Neural progenitor cell (in vitro differentiated cells): Measurements from ENCODE around the gene OR52M1. TPM values are rescaled to one million over a fixed set of nuclear protein-coding genes. Genes with fewer than 3 reads are reported as not detected.

Source experiments
- DNase-seq: peaks from one replicate; pipeline ENCODE4 v3.0.0-alpha.2; 2016; ENCODE audit warnings: low spot score
- H2AFZ ChIP-seq: fragments of 200-600 bp; sonication (generic); replicated peaks from 2 replicates; pipeline ENCODE4 v1.6.1; 2016; ENCODE audit warnings: antibody characterized with exemption
- H3F3A ChIP-seq: fragments of 200-600 bp; sonication (generic); 2 replicates; pipeline ENCODE4 v1.6.1; 2016; ENCODE audit warnings: antibody characterized with exemption, low read depth
- H3K27ac ChIP-seq: fragments of 200-600 bp; sonication (generic); 2 replicates; pipeline ENCODE4 v1.5.1; 2016; ENCODE audit warnings: mild to moderate bottlenecking
- H3K27me3 ChIP-seq: fragments of 200-600 bp; sonication (generic); 2 replicates; pipeline ENCODE4 v1.6.1; 2016; ENCODE audit warnings: mild to moderate bottlenecking, moderate library complexity
- H3K36me3 ChIP-seq: fragments of 200-600 bp; sonication (generic); 2 replicates; pipeline ENCODE4 v1.5.1; 2016
- H3K4me1 ChIP-seq: fragments of 200-600 bp; sonication (generic); 2 replicates; pipeline ENCODE4 v1.6.1; 2016; ENCODE audit warnings: mixed run types
- H3K4me2 ChIP-seq: fragments of 200-600 bp; sonication (generic); 2 replicates; pipeline ENCODE4 v1.6.1; 2016
- H3K4me3 ChIP-seq: fragments of 200-600 bp; sonication (generic); 2 replicates; pipeline ENCODE4 v1.5.1; 2016
- H3K79me2 ChIP-seq: fragments of 200-600 bp; sonication (generic); 2 replicates; pipeline ENCODE4 v1.6.1; 2016; ENCODE audit warnings: low read depth
- H3K9ac ChIP-seq: fragments of 200-600 bp; sonication (generic); 2 replicates; pipeline ENCODE4 v1.6.1; 2016
- H3K9me3 ChIP-seq: fragments of 200-600 bp; sonication (generic); 2 replicates; pipeline ENCODE4 v1.5.1; 2016; ENCODE audit warnings: low read depth
- H4K20me1 ChIP-seq: fragments of 200-600 bp; sonication (generic); 2 replicates; pipeline ENCODE4 v1.6.1; 2016; ENCODE audit warnings: low read depth
- H3K27ac Mint-ChIP-seq: 3 replicates; pipeline ENCODE4 v1.8.0; 2021; ENCODE audit warnings: mixed read lengths
- H3K27me3 Mint-ChIP-seq: 2 replicates; pipeline ENCODE4 v1.8.0; 2022; ENCODE audit warnings: low read depth, mild to moderate bottlenecking, inconsistent platforms, moderate library complexity, mixed read lengths; ENCODE audit not compliant: insufficient read depth
- H3K36me3 Mint-ChIP-seq: 3 replicates; pipeline ENCODE4 v1.8.0; 2021; ENCODE audit warnings: mixed read lengths
- H3K4me1 Mint-ChIP-seq: 3 replicates; pipeline ENCODE4 v1.8.0; 2021; ENCODE audit warnings: mixed read lengths
- H3K4me3 Mint-ChIP-seq: 3 replicates; pipeline ENCODE4 v1.8.0; 2021; ENCODE audit warnings: mild to moderate bottlenecking, moderate library complexity, mixed read lengths
- H3K9me3 Mint-ChIP-seq: 3 replicates; pipeline ENCODE4 v1.8.0; 2020; ENCODE audit warnings: mixed read lengths
- EZH2 ChIP-seq: fragments of 200-600 bp; sonication (generic); IDR thresholded peaks from 2 replicates; pipeline ENCODE4 v1.6.1; 2017; ENCODE audit warnings: antibody characterized with exemption, mild to moderate bottlenecking, moderate library complexity
- EZH2phosphoT487 ChIP-seq: fragments of 200-600 bp; sonication (generic); IDR thresholded peaks from 2 replicates; pipeline ENCODE4 v1.6.1; 2017; ENCODE audit warnings: antibody characterized with exemption
- total RNA-seq: library from RNA; depleted of rRNA; stranded (reverse); fragments of >200 nt; gene quantifications from 2 replicates; pipeline ENCODE4 v1.2.3, GENCODE V29; 2015; ENCODE audit warnings: low replicate concordance
- TF ChIP-seq, protein P1 (sequence below): fragments of 200-600 bp; sonication (generic); IDR thresholded peaks from 2 replicates; pipeline ENCODE4 v1.5.1; 2017; ENCODE audit warnings: antibody characterized with exemption, mild to moderate bottlenecking

OR52M1 gene
- total RNA-seq, 1 donor from 2014 or later, result not detected

DNA sequence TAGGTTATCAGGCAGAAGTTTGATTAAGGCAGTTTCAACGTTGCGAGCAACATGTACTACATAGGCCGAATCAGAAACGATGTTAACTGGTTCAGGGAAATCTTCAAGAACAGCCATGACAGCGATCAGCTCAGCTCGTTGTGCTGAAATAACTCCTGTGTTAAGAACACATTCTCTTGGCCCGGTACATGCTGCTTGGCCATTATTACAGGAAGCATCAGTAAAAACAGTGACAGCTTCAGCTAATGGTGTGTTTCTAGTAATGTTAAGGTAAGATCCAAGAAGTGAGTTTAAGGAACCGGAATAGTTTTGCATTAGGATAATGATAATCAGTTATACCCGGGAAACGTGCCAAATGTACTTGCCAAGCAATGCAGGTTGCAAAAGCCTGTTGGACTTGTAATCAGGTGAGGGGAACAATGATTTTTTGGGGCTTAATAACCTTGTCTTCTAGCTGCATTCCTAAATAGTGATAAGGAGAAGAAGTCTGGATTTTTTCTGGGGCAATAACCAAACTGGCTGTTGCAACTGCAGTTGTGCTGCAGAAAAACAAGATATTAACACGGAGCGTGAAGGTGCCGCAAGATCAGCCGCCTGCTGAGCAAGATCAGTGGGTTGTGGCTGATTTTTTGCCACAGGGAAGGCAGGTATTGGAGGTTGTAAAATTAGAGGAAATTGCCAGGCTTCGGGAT lies 48.3 kb upstream of the OR52M1 start:
- no peak for TF ChIP-seq EZH2phosphoT487
- TF ChIP-seq EZH2, result no peak
- TF ChIP-seq, protein P1, sequence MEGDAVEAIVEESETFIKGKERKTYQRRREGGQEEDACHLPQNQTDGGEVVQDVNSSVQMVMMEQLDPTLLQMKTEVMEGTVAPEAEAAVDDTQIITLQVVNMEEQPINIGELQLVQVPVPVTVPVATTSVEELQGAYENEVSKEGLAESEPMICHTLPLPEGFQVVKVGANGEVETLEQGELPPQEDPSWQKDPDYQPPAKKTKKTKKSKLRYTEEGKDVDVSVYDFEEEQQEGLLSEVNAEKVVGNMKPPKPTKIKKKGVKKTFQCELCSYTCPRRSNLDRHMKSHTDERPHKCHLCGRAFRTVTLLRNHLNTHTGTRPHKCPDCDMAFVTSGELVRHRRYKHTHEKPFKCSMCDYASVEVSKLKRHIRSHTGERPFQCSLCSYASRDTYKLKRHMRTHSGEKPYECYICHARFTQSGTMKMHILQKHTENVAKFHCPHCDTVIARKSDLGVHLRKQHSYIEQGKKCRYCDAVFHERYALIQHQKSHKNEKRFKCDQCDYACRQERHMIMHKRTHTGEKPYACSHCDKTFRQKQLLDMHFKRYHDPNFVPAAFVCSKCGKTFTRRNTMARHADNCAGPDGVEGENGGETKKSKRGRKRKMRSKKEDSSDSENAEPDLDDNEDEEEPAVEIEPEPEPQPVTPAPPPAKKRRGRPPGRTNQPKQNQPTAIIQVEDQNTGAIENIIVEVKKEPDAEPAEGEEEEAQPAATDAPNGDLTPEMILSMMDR, result no peak
- Histone ChIP-seq H3K36me3 (no peaks in the 10 kb centered on the region), H3K4me2 (no peak overlapping the region), H3K9me3 (no peaks in the 10 kb centered on the region), H3K27ac (no peak overlapping the region), H3K79me2 (no peaks in the 10 kb centered on the region), H3K4me3 (no peak overlapping the region), H4K20me1 (no peaks in the 10 kb centered on the region), H3F3A (no peaks in the 10 kb centered on the region), H3K27me3 (no peaks in the 10 kb centered on the region), H3K9ac (no peak overlapping the region), H2AFZ (no peak overlapping the region), H3K4me1 (no peaks in the 10 kb centered on the region)
- no peaks in the 10 kb centered on the region for H3K36me3 Mint-ChIP-seq
- H3K9me3 Mint-ChIP-seq, result no peaks in the 10 kb centered on the region
- H3K27ac Mint-ChIP-seq, result no peak overlapping the region
- H3K27me3 Mint-ChIP-seq, result peaks cover 2% of the 10 kb centered on the region
- H3K4me1 Mint-ChIP-seq, result no peaks in the 10 kb centered on the region
- DNase-seq, result no peak
- H3K4me3 Mint-ChIP-seq, result no peak overlapping the region

DNA sequence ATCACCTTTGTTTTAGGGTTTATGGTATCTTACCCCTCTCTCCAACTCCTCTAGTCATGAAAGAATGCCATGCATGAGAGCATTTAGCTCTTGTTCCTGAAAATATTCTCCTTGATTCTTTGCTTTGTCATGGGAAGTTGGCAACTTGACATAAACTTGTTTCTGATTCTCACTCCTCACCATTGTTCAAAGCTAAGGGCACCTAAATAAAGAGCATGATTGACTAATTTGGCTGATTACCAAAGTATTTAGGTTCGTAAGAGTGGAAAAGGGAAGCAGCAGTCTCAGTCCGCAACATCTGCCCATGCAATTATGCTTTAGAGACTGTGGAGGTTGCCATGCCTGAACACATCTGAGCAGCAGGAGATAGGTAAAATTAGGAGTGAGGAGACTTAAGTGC lies 36.1 kb upstream of the OR52M1 start:
- Histone ChIP-seq H3K4me1 (no peaks in the 10 kb centered on the region), H3K9ac (no peak overlapping the region), H3K4me3 (no peak overlapping the region), H3K4me2 (no peak overlapping the region), H4K20me1 (no peaks in the 10 kb centered on the region), H3K79me2 (no peaks in the 10 kb centered on the region), H3K27ac (no peak overlapping the region), H3K9me3 (no peaks in the 10 kb centered on the region), H2AFZ (no peak overlapping the region), H3K27me3 (no peaks in the 10 kb centered on the region), H3K36me3 (no peaks in the 10 kb centered on the region), H3F3A (no peaks in the 10 kb centered on the region)
- H3K27ac Mint-ChIP-seq, result no peak overlapping the region
- no peak for TF ChIP-seq EZH2phosphoT487
- TF ChIP-seq EZH2, result no peak
- TF ChIP-seq, protein P1, result no peak
- no peaks in the 10 kb centered on the region for H3K4me1 Mint-ChIP-seq
- no peaks in the 10 kb centered on the region for H3K36me3 Mint-ChIP-seq
- no peak for DNase-seq
- H3K27me3 Mint-ChIP-seq, result no peaks in the 10 kb centered on the region
- H3K4me3 Mint-ChIP-seq, result no peak overlapping the region
- H3K9me3 Mint-ChIP-seq, result no peaks in the 10 kb centered on the region

GRCh38 chr11:4511282-4512245 lies 33.4 kb upstream of the OR52M1 start:
- H3K4me2 ChIP-seq, result no peak overlapping the region
- H3K4me3 Mint-ChIP-seq, result no peak overlapping the region
- H3K27me3 ChIP-seq, result no peaks in the 10 kb centered on the region
- no peaks in the 10 kb centered on the region for H3K36me3 ChIP-seq
- H3K27ac ChIP-seq, result no peak overlapping the region
- no peaks in the 10 kb centered on the region for H3K79me2 ChIP-seq
- DNase-seq, result no peak
- H3K4me1 Mint-ChIP-seq, result no peaks in the 10 kb centered on the region
- no peaks in the 10 kb centered on the region for H3K9me3 Mint-ChIP-seq
- no peak overlapping the region for H3K9ac ChIP-seq
- H3K4me3 ChIP-seq, result no peak overlapping the region
- H3K27ac Mint-ChIP-seq, result no peak overlapping the region
- H3K4me1 ChIP-seq, result no peaks in the 10 kb centered on the region
- TF ChIP-seq EZH2, result no peak
- TF ChIP-seq, protein P1, result no peak
- TF ChIP-seq EZH2phosphoT487, result no peak
- no peaks in the 10 kb centered on the region for H3K27me3 Mint-ChIP-seq
- no peaks in the 10 kb centered on the region for H3K36me3 Mint-ChIP-seq
- no peaks in the 10 kb centered on the region for H3K9me3 ChIP-seq
- no peaks in the 10 kb centered on the region for H4K20me1 ChIP-seq
- no peaks in the 10 kb centered on the region for H3F3A ChIP-seq
- no peak overlapping the region for H2AFZ ChIP-seq
